K562 (cell line): ENCODE measurements around the gene ZNF787.

Source experiments
- BHLHE40 ChIP-seq: IDR thresholded peaks from 2 replicates; pipeline ENCODE4 v1.6.1; 2011; ENCODE audit warnings: low read length, improper control_type of control experiment
- CCAR2 ChIP-seq: fragments of 200-400 bp; formaldehyde crosslinking; IDR thresholded peaks from 2 replicates; pipeline ENCODE4 v1.6.1; 2017; ENCODE audit warnings: mild to moderate bottlenecking, low read depth, low read length
- CTCF ChIP-seq, 3 experiments: IDR thresholded peaks in 2 of 3; conservative IDR thresholded peaks in 1 of 3; 2 replicates each; pipeline ENCODE4 v1.5.1; 2011 to 2012; ENCODE audit warnings: low read length in 3 of 3, mild to moderate bottlenecking in 3 of 3, control low read depth in 2 of 3, improper control_type of control experiment in 1 of 3, inconsistent platforms in 1 of 3, low read depth in 1 of 3, mixed read lengths in 1 of 3, moderate library complexity in 1 of 3; ENCODE audit not compliant: insufficient read depth in 2 of 3
- EP300 ChIP-seq: IDR thresholded peaks from 2 replicates; pipeline ENCODE4 v1.6.1; 2012; ENCODE audit warnings: low read length, improper control_type of control experiment
- HDAC2 ChIP-seq: fragments of 450-650 bp; IDR thresholded peaks from 2 replicates; pipeline ENCODE4 v1.6.1; 2016; ENCODE audit warnings: mild to moderate bottlenecking
- HIVEP1 ChIP-seq: fragments of 250-450 bp; sonication (Bioruptor Pico); IDR thresholded peaks from 2 replicates; pipeline ENCODE4 v1.4.0; 2020; ENCODE audit warnings: mild to moderate bottlenecking
- POLR2A ChIP-seq: fragments of 450-650 bp; conservative IDR thresholded peaks from 2 replicates; pipeline ENCODE4 v1.6.1; 2016
- ZNF232 ChIP-seq: sonication (generic); formaldehyde crosslinking; IDR thresholded peaks from 2 replicates; pipeline ENCODE4 v1.8.0; 2022; ENCODE audit warnings: mild to moderate bottlenecking, missing genetic modification reagents

DNA sequence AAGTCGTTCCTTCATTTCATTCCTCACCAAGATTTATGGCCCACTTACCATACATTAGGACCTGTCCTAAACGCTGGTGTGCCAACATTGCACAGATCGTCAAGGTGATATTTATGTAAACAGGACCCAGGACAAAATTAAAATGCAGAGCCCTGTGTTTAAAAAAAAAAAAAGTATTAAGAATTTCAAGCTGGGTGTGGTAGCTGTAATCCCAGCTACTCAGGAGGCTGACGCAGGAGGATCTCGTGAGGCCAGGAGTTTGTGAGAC lies 13.5 kb upstream of the ZNF787 start:
- TF ChIP-seq ZNF232 (CRISPR knock-in tag) (no peak), POLR2A (no peak), CTCF (IDR thresholded peaks at IDR 0.05 in 2 of 3, conservative IDR thresholded peaks at IDR 0.05 in 1 of 3; ENCODE audit: insufficient read depth in 2 of 3, low read depth in 1 of 3, low read length in 3 of 3) (no peak), HDAC2 (no peak), HIVEP1 (CRISPR knock-in tag) (no peak), CCAR2 (no peak), BHLHE40 (no peak), EP300 (no peak)
